ENCODE results near the gene PCLAF.
A peak's percentile ranks its signal among the peaks of the same experiment; 100 is the strongest.
"Not testable (repeated sequence)": the region's sequence is repeated elsewhere in the genome, so short reads cannot be mapped to it uniquely, and the experiment has no call there.

The PCLAF gene

DNA sequence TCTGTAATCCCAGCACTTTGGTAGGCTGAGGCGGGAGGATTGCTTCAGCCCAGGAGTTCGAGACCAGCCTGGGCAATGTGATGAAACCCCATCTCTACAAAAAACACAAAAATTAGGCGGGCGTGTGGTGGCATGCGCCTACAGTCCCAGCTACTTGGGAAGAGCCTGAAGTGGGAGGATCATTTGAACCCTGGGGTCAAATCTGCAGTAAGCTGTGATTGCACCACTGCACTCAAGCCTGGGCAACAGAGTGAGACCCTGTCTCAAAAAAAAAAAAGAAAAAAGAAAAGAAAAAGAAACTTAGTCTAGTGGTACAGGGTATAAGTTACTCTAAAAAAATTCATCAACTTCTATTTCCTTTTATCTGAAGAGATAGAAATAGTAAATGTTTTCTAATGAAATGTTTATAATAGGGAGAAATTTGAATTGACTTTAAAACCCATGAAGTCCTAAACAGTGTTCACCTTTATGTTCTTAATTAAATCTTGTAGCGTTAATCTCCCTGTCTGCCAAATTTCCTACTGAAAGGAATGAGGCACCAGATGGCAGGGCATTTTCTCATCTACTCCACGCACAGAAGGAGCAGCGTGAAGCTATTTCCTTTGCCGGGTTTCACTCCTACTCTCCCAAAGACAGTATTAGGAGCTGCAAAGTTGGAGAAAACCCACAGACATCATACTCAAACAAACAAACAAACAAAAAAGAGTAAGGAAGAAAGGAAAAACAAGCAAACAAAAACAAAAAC, 1.9 kb downstream of the PCLAF start:
- DNase-seq, result no peak
- intact Hi-C loops (cut with DNase I; ENCODE audit: low total_unique reads), result no loop called here
- Histone ChIP-seq H3K4me1 (peaks cover 0 to 19% (median 10%) of the 10 kb centered on the region in 4 donors), H3K27me3 (no peaks in the 10 kb centered on the region), H3K9me3 (no peaks in the 10 kb centered on the region), H3K4me3 (no peak overlapping the region), H3K36me3 (no peaks in the 10 kb centered on the region), H3K27ac (no peak overlapping the region)
- TF ChIP-seq CTCF (IDR thresholded peaks at IDR 0.05), result no peak

DNA sequence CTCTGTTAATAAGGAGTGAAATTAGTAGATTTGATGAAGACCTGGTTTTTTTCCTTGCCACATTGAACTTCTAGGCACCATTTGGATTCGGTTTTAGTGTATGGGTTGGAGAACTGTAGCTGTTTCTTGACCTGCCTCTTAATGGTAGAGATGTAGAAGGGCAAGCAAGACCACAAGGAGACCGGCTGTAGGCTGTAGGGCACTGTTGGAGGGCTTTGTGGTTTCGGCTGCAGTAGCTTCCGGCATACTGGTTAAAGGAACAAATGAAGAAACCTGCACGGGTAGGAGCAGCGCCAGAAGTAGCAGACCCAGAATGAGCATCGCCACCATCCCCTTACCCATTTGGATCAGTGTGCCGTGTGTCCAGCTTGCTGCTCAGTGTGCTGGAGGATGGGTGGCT, 7.9 kb downstream of the PCLAF start:
- Histone ChIP-seq H3K27me3 (no peaks in the 10 kb centered on the region), H3K27ac (no peak overlapping the region), H3K4me3 (no peak overlapping the region), H3K4me1 (peaks cover 0 to 6% (median 0%) of the 10 kb centered on the region in 4 donors), H3K36me3 (no peaks in the 10 kb centered on the region), H3K9me3 (no peaks in the 10 kb centered on the region)
- TF ChIP-seq CTCF (IDR thresholded peaks at IDR 0.05), result no peak
- intact Hi-C loops (cut with DNase I; ENCODE audit: low total_unique reads), result no loop called here
- DNase-seq, result no peak

- DNase-seq; H3K36me3 ChIP-seq; H3K4me3 ChIP-seq; H3K27ac ChIP-seq; H3K9me3 ChIP-seq; H3K27me3 ChIP-seq; H3K4me1 ChIP-seq; intact Hi-C loops (cut with DNase I; ENCODE audit: low total_unique reads): not testable (repeated sequence)
Observed at GRCh38 chr15:64371383-64371782, 9.9 kb downstream of the PCLAF start.

DNA sequence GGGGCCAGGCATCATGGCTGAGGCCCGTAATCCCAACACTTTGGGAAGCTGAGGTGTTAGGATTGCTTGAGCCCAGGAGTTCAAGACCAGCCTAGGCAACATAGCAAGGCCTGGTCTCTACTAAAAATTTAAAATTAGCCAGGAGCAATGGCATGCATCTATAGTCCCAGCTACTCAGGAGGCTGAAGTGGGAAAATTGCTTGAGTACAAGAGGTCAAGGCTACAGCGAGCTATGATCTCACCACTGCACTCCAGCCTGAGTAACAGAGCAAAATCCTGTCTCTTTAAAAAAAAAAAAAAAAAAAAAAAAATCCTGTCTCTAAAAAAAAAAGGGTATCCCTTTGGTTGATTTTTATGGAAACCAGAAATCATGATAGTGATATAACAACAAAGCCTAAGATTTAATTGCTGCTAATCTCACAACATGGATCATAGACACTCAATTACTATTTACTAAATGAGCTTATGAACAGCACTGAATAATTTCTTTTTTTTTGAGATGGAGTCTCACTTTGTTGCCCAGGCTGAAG, 12.1 kb downstream of the PCLAF start:
- no peak for DNase-seq
- H3K4me3 ChIP-seq, result no peak overlapping the region
- no peaks in the 10 kb centered on the region for H3K27me3 ChIP-seq
- H3K4me1 ChIP-seq, result no peaks in the 10 kb centered on the region
- no peak for TF ChIP-seq CTCF (IDR thresholded peaks at IDR 0.05)
- H3K36me3 ChIP-seq, result no peaks in the 10 kb centered on the region
- H3K9me3 ChIP-seq, result no peaks in the 10 kb centered on the region
- H3K27ac ChIP-seq, result no peak overlapping the region
- intact Hi-C loops (cut with DNase I; ENCODE audit: low total_unique reads), result no loop called here

GRCh38 chr15:64361259-64361658, 20.0 kb downstream of the PCLAF start:
- no peaks in the 10 kb centered on the region for H3K27me3 ChIP-seq
- H3K27ac ChIP-seq, result no peak overlapping the region
- intact Hi-C loops (cut with DNase I; ENCODE audit: low total_unique reads), result no loop called here
- H3K36me3 ChIP-seq, result no peaks in the 10 kb centered on the region
- no peaks in the 10 kb centered on the region for H3K9me3 ChIP-seq
- DNase-seq, result no peak
- no peak overlapping the region for H3K4me3 ChIP-seq
- peaks cover 0 to 5% (median 2%) of the 10 kb centered on the region in 4 donors for H3K4me1 ChIP-seq
- TF ChIP-seq CTCF (IDR thresholded peaks at IDR 0.05), result no peak

DNA sequence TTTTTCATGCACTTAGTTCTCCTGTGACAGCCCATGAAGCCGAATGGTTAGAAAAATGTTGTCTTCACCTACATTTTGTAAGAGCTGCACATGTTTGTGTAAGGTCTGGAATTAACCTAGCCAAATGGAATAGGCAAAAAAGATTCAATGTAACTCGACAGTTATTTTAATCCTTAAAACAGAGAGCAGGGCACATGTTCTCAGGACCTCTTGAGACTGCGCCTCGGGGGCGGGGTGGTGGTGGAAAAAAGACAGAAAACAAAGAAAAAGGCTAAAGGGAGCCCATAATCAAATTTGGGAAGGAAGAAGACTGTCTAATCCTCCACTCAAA, 24.6 kb downstream of the PCLAF start:
- peaks cover 0 to 20% (median 11%) of the 10 kb centered on the region in 4 donors for H3K4me1 ChIP-seq
- H3K4me3 ChIP-seq, result peak overlapping the region; percentile 73 to 99
- peak overlapping the region; percentile 79 to 87 for H3K27ac ChIP-seq
- intact Hi-C loops (cut with DNase I; ENCODE audit: low total_unique reads), result loop anchor here (5.0 kb wide), 1 partner anchor 149 kb away; no protein-coding TSS in a partner anchor
- H3K9me3 ChIP-seq, result no peaks in the 10 kb centered on the region
- DNase-seq, result no peak
- no peak for TF ChIP-seq CTCF (IDR thresholded peaks at IDR 0.05)
- no peaks in the 10 kb centered on the region for H3K27me3 ChIP-seq
- H3K36me3 ChIP-seq, result no peaks in the 10 kb centered on the region

Measured in tibial artery (tissue), 4 donors.